Measurements from ENCODE around the gene RABEP2. TPM values are rescaled to one million over a fixed set of nuclear protein-coding genes. Genes with fewer than 3 reads are reported as not detected.
"Not testable (repeated sequence)": the region's sequence is repeated elsewhere in the genome, so short reads cannot be mapped to it uniquely, and the experiment has no call there.

RABEP2 gene
- 20.5 and 23.7 TPM in 2 replicates for total RNA-seq

GRCh38 chr16:28924762-28925385, at the start of gene RABEP2:
TSS of gene RABEP2 (minus strand) at chr16:28925238. CDS start at chr16:28925163, 75 bp downstream.
- H3K27ac Mint-ChIP-seq, result peak within 1 kb of the TSS; percentile 96
- H3K36me3 Mint-ChIP-seq (ENCODE audit: low read depth), result peaks cover 9% of the 10 kb centered on the region
- H3K4me3 Mint-ChIP-seq, result peak within 1 kb of the TSS; percentile 92
- peaks cover 19% of the 10 kb centered on the region for H3K4me1 Mint-ChIP-seq
- peak; percentile 99 for DNase-seq
- intact Hi-C loops (cut with micrococcal nuclease), result loop anchor here (1.0 to 5.0 kb wide), 7 partner anchors 11 to 101 kb away; partner anchors contain the start of genes NFATC2IP, SH2B1 and TUFM
- no peaks in the 10 kb centered on the region for H3K9me3 Mint-ChIP-seq
- no peaks in the 10 kb centered on the region for H3K27me3 Mint-ChIP-seq

GRCh38 chr16:28974437-28975157, 49.6 kb upstream of the RABEP2 start, which contains the start of gene SPNS1:
TSS of gene SPNS1 (plus strand) at chr16:28974778. CDS start at chr16:28975152, 374 bp downstream.
- Mint-ChIP-seq H3K4me1 (peaks cover 28% of the 10 kb centered on the region), H3K27me3 (no peaks in the 10 kb centered on the region), H3K27ac (peak within 1 kb of the TSS; percentile 88), H3K9me3 (no peaks in the 10 kb centered on the region), H3K4me3 (peak within 1 kb of the TSS; percentile 96), H3K36me3 (ENCODE audit: low read depth) (peaks cover 6% of the 10 kb centered on the region)
- intact Hi-C loops (cut with micrococcal nuclease), result loop anchor here (1.0 kb wide), 1 partner anchor 10 kb away; no protein-coding TSS in a partner anchor
- DNase-seq, result peak; percentile 98

GRCh38 chr16:28974007-28974436, 49.0 kb upstream of the RABEP2 start:
- peaks cover 28% of the 10 kb centered on the region for H3K4me1 Mint-ChIP-seq
- H3K27ac Mint-ChIP-seq, result peak overlapping the region; percentile 88
- H3K27me3 Mint-ChIP-seq, result no peaks in the 10 kb centered on the region
- peak; percentile 76 for DNase-seq
- intact Hi-C loops (cut with micrococcal nuclease), result loop anchor here (1.0 kb wide), 1 partner anchor 10 kb away; no protein-coding TSS in a partner anchor
- H3K36me3 Mint-ChIP-seq (ENCODE audit: low read depth), result peaks cover 6% of the 10 kb centered on the region
- peak overlapping the region; percentile 96 for H3K4me3 Mint-ChIP-seq
- H3K9me3 Mint-ChIP-seq, result no peaks in the 10 kb centered on the region

- H3K9me3 Mint-ChIP-seq; intact Hi-C loops (cut with micrococcal nuclease); H3K27me3 Mint-ChIP-seq; H3K4me1 Mint-ChIP-seq; H3K4me3 Mint-ChIP-seq; H3K27ac Mint-ChIP-seq; DNase-seq: not testable (repeated sequence)
- peaks cover 15% of the 10 kb centered on the region for H3K36me3 Mint-ChIP-seq (ENCODE audit: low read depth)
Measured at GRCh38 chr16:28969696-28970095, 44.7 kb upstream of the RABEP2 start.

- no peak overlapping the region for H3K27ac Mint-ChIP-seq
- H3K27me3 Mint-ChIP-seq, result no peaks in the 10 kb centered on the region
- no peak for DNase-seq
- H3K4me1 Mint-ChIP-seq, result no peaks in the 10 kb centered on the region
- no peak overlapping the region for H3K4me3 Mint-ChIP-seq
- H3K36me3 Mint-ChIP-seq (ENCODE audit: low read depth), result peaks cover 35% of the 10 kb centered on the region
- H3K9me3 Mint-ChIP-seq, result no peaks in the 10 kb centered on the region
- intact Hi-C loops (cut with micrococcal nuclease), result no loop called here
Measured at GRCh38 chr16:28967156-28967555, 42.1 kb upstream of the RABEP2 start.

- Mint-ChIP-seq H3K27me3 (no peaks in the 10 kb centered on the region), H3K9me3 (no peaks in the 10 kb centered on the region), H3K4me1 (peaks cover 2% of the 10 kb centered on the region), H3K27ac (no peak overlapping the region), H3K36me3 (ENCODE audit: low read depth) (peaks cover 51% of the 10 kb centered on the region), H3K4me3 (no peak overlapping the region)
- intact Hi-C loops (cut with micrococcal nuclease), result no loop called here
- no peak for DNase-seq
Measured at GRCh38 chr16:28964496-28964895, 39.5 kb upstream of the RABEP2 start.

- H3K36me3 Mint-ChIP-seq (ENCODE audit: low read depth), result peaks cover 53% of the 10 kb centered on the region
- intact Hi-C loops (cut with micrococcal nuclease), result no loop called here
- peaks cover 2% of the 10 kb centered on the region for H3K4me1 Mint-ChIP-seq
- DNase-seq, result no peak
- H3K9me3 Mint-ChIP-seq, result no peaks in the 10 kb centered on the region
- H3K27ac Mint-ChIP-seq, result no peak overlapping the region
- H3K4me3 Mint-ChIP-seq, result no peak overlapping the region
- no peaks in the 10 kb centered on the region for H3K27me3 Mint-ChIP-seq
Measured at GRCh38 chr16:28964072-28964471, 39.0 kb upstream of the RABEP2 start.

GRCh38 chr16:28958836-28959235, 33.8 kb upstream of the RABEP2 start:
- intact Hi-C loops (cut with micrococcal nuclease), result no loop called here
- H3K4me1 Mint-ChIP-seq, result peaks cover 5% of the 10 kb centered on the region
- no peak for DNase-seq
- H3K9me3 Mint-ChIP-seq, result no peaks in the 10 kb centered on the region
- no peak overlapping the region for H3K4me3 Mint-ChIP-seq
- no peaks in the 10 kb centered on the region for H3K27me3 Mint-ChIP-seq
- no peak overlapping the region for H3K27ac Mint-ChIP-seq
- H3K36me3 Mint-ChIP-seq (ENCODE audit: low read depth), result peaks cover 61% of the 10 kb centered on the region

- intact Hi-C loops (cut with micrococcal nuclease), result no loop called here
- Mint-ChIP-seq H3K4me3 (no peak overlapping the region), H3K27me3 (no peaks in the 10 kb centered on the region), H3K9me3 (no peaks in the 10 kb centered on the region), H3K27ac (no peak overlapping the region), H3K4me1 (peaks cover 8% of the 10 kb centered on the region), H3K36me3 (ENCODE audit: low read depth) (peaks cover 60% of the 10 kb centered on the region)
- DNase-seq, result no peak
Measured at GRCh38 chr16:28958216-28958615, 33.2 kb upstream of the RABEP2 start.

GRCh38 chr16:28951410-28951943, 26.4 kb upstream of the RABEP2 start:
- intact Hi-C loops (cut with micrococcal nuclease), result no loop called here
- Mint-ChIP-seq H3K27me3 (no peaks in the 10 kb centered on the region), H3K36me3 (ENCODE audit: low read depth) (peaks cover 35% of the 10 kb centered on the region), H3K4me1 (peaks cover 25% of the 10 kb centered on the region), H3K4me3 (peak overlapping the region; percentile 93), H3K9me3 (no peaks in the 10 kb centered on the region), H3K27ac (peak overlapping the region; percentile 94)
- peak; percentile 64 for DNase-seq

- intact Hi-C loops (cut with micrococcal nuclease), result loop anchor here (1.0 kb wide), 5 partner anchors 15 to 129 kb away; partner anchors contain the start of genes ATXN2L, RABEP2 and TUFM
- no peaks in the 10 kb centered on the region for H3K9me3 Mint-ChIP-seq
- H3K4me1 Mint-ChIP-seq, result peaks cover 27% of the 10 kb centered on the region
- peaks cover 32% of the 10 kb centered on the region for H3K36me3 Mint-ChIP-seq (ENCODE audit: low read depth)
- no peaks in the 10 kb centered on the region for H3K27me3 Mint-ChIP-seq
- peak within 1 kb of the TSS; percentile 94 for H3K27ac Mint-ChIP-seq
- H3K4me3 Mint-ChIP-seq, result peak within 1 kb of the TSS; percentile 93
- peak; percentile 100 for DNase-seq
Measured at GRCh38 chr16:28950648-28951409, 25.8 kb upstream of the RABEP2 start, which contains the start of gene NFATC2IP. TSS of gene NFATC2IP (plus strand) at chr16:28950937. CDS start at chr16:28951012, 75 bp downstream.

GRCh38 chr16:28946681-28947080, 21.6 kb upstream of the RABEP2 start:
- Mint-ChIP-seq H3K4me3 (no peak overlapping the region), H3K36me3 (ENCODE audit: low read depth) (peaks cover 4% of the 10 kb centered on the region), H3K27ac (no peak overlapping the region), H3K27me3 (no peaks in the 10 kb centered on the region), H3K4me1 (peaks cover 24% of the 10 kb centered on the region), H3K9me3 (no peaks in the 10 kb centered on the region)
- no peak for DNase-seq
- intact Hi-C loops (cut with micrococcal nuclease), result loop anchor here (5.0 kb wide), 1 partner anchor 394 kb away; the partner anchor contains the start of gene SGF29

- Mint-ChIP-seq H3K27ac (no peak overlapping the region), H3K27me3 (peaks cover 2% of the 10 kb centered on the region), H3K9me3 (no peaks in the 10 kb centered on the region), H3K4me3 (no peak overlapping the region), H3K4me1 (peaks cover 15% of the 10 kb centered on the region), H3K36me3 (ENCODE audit: low read depth) (no peaks in the 10 kb centered on the region)
- intact Hi-C loops (cut with micrococcal nuclease), result no loop called here
- no peak for DNase-seq
Measured at GRCh38 chr16:28943281-28943680, 18.2 kb upstream of the RABEP2 start.
